ENCODE results near the gene TRIP4.
"Not testable (repeated sequence)": the region's sequence is repeated elsewhere in the genome, so short reads cannot be mapped to it uniquely, and the experiment has no call there.

TRIP4 gene

GRCh38 chr15:64387562-64388168 lies at the start of gene TRIP4:
TSS of gene TRIP4 (plus strand) at chr15:64387836. CDS start at chr15:64387864, 28 bp downstream.
- DNase-seq = peak; percentile 98

DNA sequence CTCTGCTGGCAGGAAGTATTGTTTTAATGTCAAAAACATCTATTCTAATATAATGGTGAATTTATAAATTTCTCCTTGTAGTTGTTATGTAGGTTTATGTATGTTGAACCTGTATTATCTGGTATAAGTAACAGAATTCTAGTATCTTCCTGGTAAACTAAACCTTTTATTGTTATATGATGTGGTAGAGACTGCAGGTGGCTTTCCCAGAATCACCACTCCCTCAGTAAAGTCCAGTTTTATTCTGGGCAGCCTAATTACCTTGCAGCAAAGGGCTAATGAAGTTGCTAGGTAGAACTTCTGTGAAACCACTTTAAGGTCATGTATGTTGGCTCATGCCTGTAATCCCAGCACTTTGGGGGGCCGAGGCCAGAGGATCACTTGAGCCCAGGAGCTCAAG lies 47.3 kb upstream of the TRIP4 start:
- no peak for DNase-seq

- DNase-seq = no peak
Observed at GRCh38 chr15:64341961-64342360, 45.7 kb upstream of the TRIP4 start.

DNA sequence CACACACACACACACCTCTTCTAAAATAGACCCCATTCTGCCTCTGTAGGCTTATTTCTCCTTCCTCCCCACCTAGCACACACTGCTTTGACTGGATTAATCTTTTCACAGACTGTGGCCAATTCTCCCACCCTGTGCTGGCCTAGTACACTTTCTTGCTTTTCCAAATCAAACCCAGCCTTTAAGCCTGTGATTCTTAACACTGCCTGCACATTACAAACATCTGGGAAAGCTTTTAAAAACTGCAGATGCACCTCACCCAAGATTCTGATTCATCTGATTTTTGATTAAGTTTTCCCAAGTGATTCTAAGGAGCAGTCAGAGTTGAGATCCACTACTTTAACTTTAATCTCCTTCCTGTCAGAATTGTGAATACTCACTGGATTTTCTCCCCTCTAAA lies 44.4 kb upstream of the TRIP4 start:
- DNase-seq = no peak

DNA sequence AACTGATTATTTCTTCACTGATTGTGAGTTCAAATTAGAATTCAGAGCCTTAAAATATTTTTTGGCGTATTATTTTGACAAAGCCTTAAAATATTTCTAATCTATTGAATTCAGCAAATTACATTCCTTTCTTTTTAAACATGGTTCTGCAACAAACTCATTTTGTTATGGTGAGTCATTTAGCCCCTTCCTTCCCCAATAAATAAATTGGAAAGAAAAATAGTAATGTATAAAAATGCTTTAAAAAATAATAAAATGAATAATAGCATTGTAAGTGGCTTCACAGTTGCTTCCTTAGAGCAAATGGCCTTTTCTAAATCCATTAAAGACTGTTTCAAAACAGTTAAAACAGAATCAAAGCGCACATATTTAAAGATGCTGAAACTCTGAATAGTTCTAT lies 43.8 kb upstream of the TRIP4 start:
- no peak for DNase-seq

- DNase-seq = no peak
Observed at GRCh38 chr15:64344651-64345294, 42.9 kb upstream of the TRIP4 start.

GRCh38 chr15:64346242-64346641 lies 41.4 kb upstream of the TRIP4 start:
- not testable (repeated sequence) for DNase-seq

- DNase-seq = no peak
Observed at GRCh38 chr15:64348455-64348854, 39.2 kb upstream of the TRIP4 start.

- DNase-seq = no peak
Observed at GRCh38 chr15:64349375-64349774, 38.3 kb upstream of the TRIP4 start.

DNA sequence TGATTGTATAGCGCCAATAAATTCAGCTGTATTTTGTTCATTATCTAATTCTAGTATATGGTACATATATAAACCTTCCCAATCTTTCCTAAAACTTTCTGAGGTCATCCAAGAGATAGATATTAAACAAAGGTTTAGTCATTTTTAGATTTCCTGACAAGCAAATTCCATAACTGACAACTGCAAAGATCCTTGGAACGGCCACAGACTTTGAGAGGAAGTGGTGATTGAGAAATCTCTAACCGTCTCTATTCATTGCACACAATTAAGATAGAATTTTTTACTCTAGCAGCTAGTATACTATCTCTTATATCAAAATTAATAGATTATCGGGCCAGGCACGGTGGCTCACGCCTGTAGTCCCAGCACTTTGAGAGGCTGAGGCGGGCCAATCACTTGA lies 36.4 kb upstream of the TRIP4 start:
- no peak for DNase-seq

- peak; percentile 85 for DNase-seq
Observed at GRCh38 chr15:64354688-64355344, 32.8 kb upstream of the TRIP4 start.

DNA sequence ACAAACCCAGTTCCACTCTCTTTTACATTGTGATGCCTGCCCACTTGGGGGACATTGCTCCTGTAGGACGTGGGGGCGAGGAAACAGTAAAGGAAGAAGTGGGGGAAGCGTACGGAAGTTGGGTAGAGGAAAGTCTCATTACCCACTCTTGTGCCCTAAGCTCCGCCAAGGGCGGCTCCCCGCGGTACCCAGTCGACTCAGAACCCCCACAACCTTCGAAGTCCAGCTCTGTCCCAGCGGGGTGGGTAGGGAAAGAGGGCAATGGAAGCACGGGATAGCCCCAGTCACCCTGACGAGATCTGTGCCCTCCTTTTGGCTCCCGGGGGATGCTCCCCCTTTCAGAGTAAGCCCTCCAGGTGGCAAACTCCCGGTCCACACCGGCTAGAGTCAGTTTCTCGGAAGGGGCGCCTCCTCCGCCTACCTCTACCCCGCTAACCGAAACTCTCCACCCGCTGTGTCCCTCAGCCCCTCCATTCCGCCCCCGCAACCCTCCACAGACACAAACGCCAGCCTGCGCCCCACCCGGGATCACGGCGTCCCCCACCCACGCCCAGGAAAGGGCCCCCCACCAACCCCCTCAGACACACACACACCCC lies 32.2 kb upstream of the TRIP4 start:
- peak; percentile 69 for DNase-seq

DNA sequence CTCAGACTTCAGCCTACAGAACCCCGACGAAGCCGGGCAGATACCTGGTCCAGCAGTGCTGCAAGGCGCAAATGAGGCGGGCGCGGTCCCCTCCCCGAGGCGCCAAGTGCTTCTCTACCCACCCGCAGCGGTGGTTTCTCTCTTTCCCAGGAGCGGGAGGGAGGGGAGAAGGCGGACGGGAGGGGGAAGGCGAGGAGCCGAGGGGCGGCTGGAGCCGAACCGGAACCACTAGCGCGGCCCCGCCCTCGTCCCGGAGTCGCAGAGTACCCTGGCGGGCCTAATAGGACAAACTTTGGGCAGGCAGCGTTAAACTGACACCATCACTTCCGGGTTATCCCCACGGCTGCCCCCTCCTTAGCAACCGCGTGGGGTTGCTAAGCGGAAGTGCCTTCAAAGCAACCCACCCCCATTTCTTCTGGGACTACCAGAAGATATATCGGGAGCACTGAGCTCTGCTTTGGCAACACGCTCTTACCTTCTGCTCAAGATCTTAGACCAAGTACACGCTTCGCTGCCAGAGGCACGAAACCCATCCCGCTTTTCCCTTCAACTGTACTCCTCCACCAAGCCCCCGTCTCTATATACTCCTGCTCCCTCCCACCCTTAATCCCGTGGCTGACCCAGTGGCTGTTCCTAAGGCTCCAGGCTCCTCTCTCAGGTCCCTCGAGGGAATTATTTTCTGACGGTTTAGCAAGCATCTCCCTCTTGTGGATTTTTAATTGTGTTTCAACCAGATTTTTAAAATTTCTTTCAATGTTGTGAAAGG lies 31.5 kb upstream of the TRIP4 start, which contains the start of gene CSNK1G1:
CSNK1G1 (minus strand) TSS at position 230 of the 766 bp plus-strand sequence. CDS start 55,674 bp downstream, outside the sequence.
- peak; percentile 99 for DNase-seq

- no peak for DNase-seq
Observed at GRCh38 chr15:64356710-64357040, 31.0 kb upstream of the TRIP4 start.

DNA sequence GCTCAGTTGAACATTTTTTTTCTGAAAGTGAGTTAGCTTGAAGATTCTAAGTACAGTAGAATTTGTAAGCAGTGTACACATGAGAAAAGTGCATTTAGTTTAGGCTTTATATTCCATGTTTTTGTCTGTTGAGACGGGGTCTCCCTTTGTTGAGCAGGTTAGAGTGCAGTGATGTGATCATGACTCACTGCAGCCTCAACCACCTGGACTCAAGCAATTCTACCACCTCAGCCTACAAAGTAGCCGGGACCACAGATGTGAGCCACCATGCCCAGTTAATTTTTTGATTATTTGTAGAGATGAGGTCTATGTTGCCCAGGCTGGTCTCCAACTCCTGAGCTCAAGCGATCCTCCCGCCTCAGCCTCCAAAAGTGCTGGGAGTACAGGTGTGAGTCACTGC lies 26.4 kb upstream of the TRIP4 start:
- no peak for DNase-seq

DNA sequence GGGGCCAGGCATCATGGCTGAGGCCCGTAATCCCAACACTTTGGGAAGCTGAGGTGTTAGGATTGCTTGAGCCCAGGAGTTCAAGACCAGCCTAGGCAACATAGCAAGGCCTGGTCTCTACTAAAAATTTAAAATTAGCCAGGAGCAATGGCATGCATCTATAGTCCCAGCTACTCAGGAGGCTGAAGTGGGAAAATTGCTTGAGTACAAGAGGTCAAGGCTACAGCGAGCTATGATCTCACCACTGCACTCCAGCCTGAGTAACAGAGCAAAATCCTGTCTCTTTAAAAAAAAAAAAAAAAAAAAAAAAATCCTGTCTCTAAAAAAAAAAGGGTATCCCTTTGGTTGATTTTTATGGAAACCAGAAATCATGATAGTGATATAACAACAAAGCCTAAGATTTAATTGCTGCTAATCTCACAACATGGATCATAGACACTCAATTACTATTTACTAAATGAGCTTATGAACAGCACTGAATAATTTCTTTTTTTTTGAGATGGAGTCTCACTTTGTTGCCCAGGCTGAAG lies 18.5 kb upstream of the TRIP4 start:
- no peak for DNase-seq

DNA sequence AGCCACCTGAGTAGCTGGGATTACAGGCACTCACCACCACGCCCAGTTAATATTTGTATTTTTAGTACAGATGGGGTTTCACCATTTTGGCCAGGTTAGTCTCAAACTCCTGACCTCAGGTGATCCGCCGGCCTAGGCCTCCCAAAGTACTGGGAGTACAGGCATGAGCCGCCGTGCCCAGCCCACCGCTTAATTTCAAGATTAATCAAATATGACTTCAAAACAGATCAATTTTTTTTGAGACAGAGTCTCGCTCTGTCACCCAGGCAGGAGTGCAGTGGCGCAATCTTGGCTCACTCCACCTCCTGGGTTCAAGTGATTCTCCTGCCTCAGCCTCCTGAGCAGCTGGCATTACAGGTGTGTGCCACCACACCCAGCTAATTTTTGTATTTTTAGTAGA lies 16.3 kb upstream of the TRIP4 start:
- DNase-seq = not testable (repeated sequence)

GRCh38 chr15:64373360-64373759 lies 14.3 kb upstream of the TRIP4 start:
- no peak for DNase-seq

GRCh38 chr15:64379216-64379960 lies 8.2 kb upstream of the TRIP4 start:
- DNase-seq = peak; percentile 94

GRCh38 chr15:64380130-64380870 lies 7.3 kb upstream of the TRIP4 start:
- DNase-seq = peak; percentile 53

GRCh38 chr15:64381000-64381751 lies 6.5 kb upstream of the TRIP4 start, which contains the start of gene PCLAF:
TSS of gene PCLAF (minus strand) at chr15:64381441. CDS start at chr15:64381371, 70 bp downstream.
- peak; percentile 99 for DNase-seq

Data from NCI-H82 (cell line).